ENCODE results near the gene NRIP2.

The NRIP2 gene

GRCh38 chr12:2833810-2834209 lies 1.0 kb downstream of the NRIP2 start:
- peaks cover 0 to 34% (median 25%) of the 10 kb centered on the region in 4 donors for H3K4me1 ChIP-seq
- peak overlapping the region; percentile 25 to 64 for H3K27ac ChIP-seq
- peak overlapping the region; percentile 38 to 51 for H3K4me3 ChIP-seq
- no peaks in the 10 kb centered on the region for H3K9me3 ChIP-seq
- TF ChIP-seq CTCF (IDR thresholded peaks at IDR 0.05) = no peak
- peaks cover 0 to 21% (median 5%) of the 10 kb centered on the region in 3 donors for H3K36me3 ChIP-seq
- no peaks in the 10 kb centered on the region for H3K27me3 ChIP-seq
- intact Hi-C loops (cut with DNase I; ENCODE audit: low total_unique reads) = no loop called here
- no peak for DNase-seq

- Histone ChIP-seq H3K4me1 (peaks cover 0 to 34% (median 25%) of the 10 kb centered on the region in 4 donors), H3K27me3 (no peaks in the 10 kb centered on the region), H3K36me3 (peaks cover 3 to 26% (median 5%) of the 10 kb centered on the region in 3 donors), H3K9me3 (no peaks in the 10 kb centered on the region), H3K27ac (peak overlapping the region; percentile 25 to 64), H3K4me3 (peak overlapping the region; percentile 38 to 51)
- intact Hi-C loops (cut with DNase I; ENCODE audit: low total_unique reads) = no loop called here
- DNase-seq = no peak
- no peak for TF ChIP-seq CTCF (IDR thresholded peaks at IDR 0.05)
Measured at GRCh38 chr12:2833327-2833726, 1.5 kb downstream of the NRIP2 start.

GRCh38 chr12:2832550-2833127 lies 2.2 kb downstream of the NRIP2 start:
- no peaks in the 10 kb centered on the region for H3K9me3 ChIP-seq
- peaks cover 0 to 34% (median 25%) of the 10 kb centered on the region in 4 donors for H3K4me1 ChIP-seq
- peak overlapping the region; percentile 38 to 51 for H3K4me3 ChIP-seq
- H3K27me3 ChIP-seq = no peaks in the 10 kb centered on the region
- peak overlapping the region; percentile 25 to 64 for H3K27ac ChIP-seq
- intact Hi-C loops (cut with DNase I; ENCODE audit: low total_unique reads) = no loop called here
- peaks cover 9 to 33% (median 11%) of the 10 kb centered on the region in 3 donors for H3K36me3 ChIP-seq
- DNase-seq = no peak
- TF ChIP-seq CTCF (IDR thresholded peaks at IDR 0.05) = no peak

- Histone ChIP-seq H3K9me3 (no peaks in the 10 kb centered on the region), H3K36me3 (peaks cover 41 to 67% (median 43%) of the 10 kb centered on the region in 3 donors), H3K27me3 (no peaks in the 10 kb centered on the region), H3K4me1 (peaks cover 0 to 22% (median 15%) of the 10 kb centered on the region in 4 donors), H3K27ac (no peak overlapping the region), H3K4me3 (no peak overlapping the region)
- TF ChIP-seq CTCF (IDR thresholded peaks at IDR 0.05) = no peak
- no peak for DNase-seq
- intact Hi-C loops (cut with DNase I; ENCODE audit: low total_unique reads) = no loop called here
Measured at GRCh38 chr12:2829275-2829674, 5.6 kb downstream of the NRIP2 start.

GRCh38 chr12:2826721-2827515 lies 7.9 kb downstream of the NRIP2 start:
- Histone ChIP-seq H3K9me3 (no peaks in the 10 kb centered on the region), H3K27me3 (no peaks in the 10 kb centered on the region), H3K36me3 (peaks cover 63 to 90% (median 64%) of the 10 kb centered on the region in 3 donors), H3K4me3 (no peak overlapping the region), H3K4me1 (no peaks in the 10 kb centered on the region), H3K27ac (no peak overlapping the region)
- intact Hi-C loops (cut with DNase I; ENCODE audit: low total_unique reads) = no loop called here
- no peak for TF ChIP-seq CTCF (IDR thresholded peaks at IDR 0.05)
- DNase-seq = no peak

All from tibial artery (tissue), 4 donors.